Measurements from ENCODE around the gene GAPDHS. TPM values are rescaled to one million over a fixed set of nuclear protein-coding genes. Genes with fewer than 3 reads are reported as not detected.

GAPDHS gene
- total and polyA plus RNA-seq, 2 of the 13 experiments (the other 11 are each of a cell fraction or from before 2014, with no cell fraction given), result not detected

GRCh38 chr19:35545001-35545854 lies 12.0 kb downstream of the GAPDHS start, which contains the start of gene TMEM147 (continued):
- peak; percentile 59; the same call in 1 of the 2 replicates for TF ChIP-seq ZNF350 (CRISPR knock-in tag; IDR thresholded peaks at IDR 0.05; ENCODE audit: borderline replicate concordance, low read depth)
- no peak for TF ChIP-seq HNF1A (IDR thresholded peaks at IDR 0.05; ENCODE audit: low read depth)
- TF ChIP-seq HNF1A (CRISPR knock-in tag; IDR thresholded peaks at IDR 0.05; ENCODE audit: borderline replicate concordance), result no peak
- TF ChIP-seq, protein P1, sequence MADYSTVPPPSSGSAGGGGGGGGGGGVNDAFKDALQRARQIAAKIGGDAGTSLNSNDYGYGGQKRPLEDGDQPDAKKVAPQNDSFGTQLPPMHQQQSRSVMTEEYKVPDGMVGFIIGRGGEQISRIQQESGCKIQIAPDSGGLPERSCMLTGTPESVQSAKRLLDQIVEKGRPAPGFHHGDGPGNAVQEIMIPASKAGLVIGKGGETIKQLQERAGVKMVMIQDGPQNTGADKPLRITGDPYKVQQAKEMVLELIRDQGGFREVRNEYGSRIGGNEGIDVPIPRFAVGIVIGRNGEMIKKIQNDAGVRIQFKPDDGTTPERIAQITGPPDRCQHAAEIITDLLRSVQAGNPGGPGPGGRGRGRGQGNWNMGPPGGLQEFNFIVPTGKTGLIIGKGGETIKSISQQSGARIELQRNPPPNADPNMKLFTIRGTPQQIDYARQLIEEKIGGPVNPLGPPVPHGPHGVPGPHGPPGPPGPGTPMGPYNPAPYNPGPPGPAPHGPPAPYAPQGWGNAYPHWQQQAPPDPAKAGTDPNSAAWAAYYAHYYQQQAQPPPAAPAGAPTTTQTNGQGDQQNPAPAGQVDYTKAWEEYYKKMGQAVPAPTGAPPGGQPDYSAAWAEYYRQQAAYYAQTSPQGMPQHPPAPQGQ (CRISPR knock-in tag; IDR thresholded peaks at IDR 0.05; ENCODE audit: borderline replicate concordance), result no peak
- peak; percentile 86 for TF ChIP-seq YEATS4 (CRISPR knock-in tag; IDR thresholded peaks at IDR 0.05; ENCODE audit: borderline replicate concordance)
- TF ChIP-seq, protein P2, sequence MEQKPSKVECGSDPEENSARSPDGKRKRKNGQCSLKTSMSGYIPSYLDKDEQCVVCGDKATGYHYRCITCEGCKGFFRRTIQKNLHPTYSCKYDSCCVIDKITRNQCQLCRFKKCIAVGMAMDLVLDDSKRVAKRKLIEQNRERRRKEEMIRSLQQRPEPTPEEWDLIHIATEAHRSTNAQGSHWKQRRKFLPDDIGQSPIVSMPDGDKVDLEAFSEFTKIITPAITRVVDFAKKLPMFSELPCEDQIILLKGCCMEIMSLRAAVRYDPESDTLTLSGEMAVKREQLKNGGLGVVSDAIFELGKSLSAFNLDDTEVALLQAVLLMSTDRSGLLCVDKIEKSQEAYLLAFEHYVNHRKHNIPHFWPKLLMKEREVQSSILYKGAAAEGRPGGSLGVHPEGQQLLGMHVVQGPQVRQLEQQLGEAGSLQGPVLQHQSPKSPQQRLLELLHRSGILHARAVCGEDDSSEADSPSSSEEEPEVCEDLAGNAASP (CRISPR knock-in tag; IDR thresholded peaks at IDR 0.05; ENCODE audit: borderline replicate concordance), result peak; percentile 57; the same call in 1 of the 2 replicates
- TF ChIP-seq, protein P3, sequence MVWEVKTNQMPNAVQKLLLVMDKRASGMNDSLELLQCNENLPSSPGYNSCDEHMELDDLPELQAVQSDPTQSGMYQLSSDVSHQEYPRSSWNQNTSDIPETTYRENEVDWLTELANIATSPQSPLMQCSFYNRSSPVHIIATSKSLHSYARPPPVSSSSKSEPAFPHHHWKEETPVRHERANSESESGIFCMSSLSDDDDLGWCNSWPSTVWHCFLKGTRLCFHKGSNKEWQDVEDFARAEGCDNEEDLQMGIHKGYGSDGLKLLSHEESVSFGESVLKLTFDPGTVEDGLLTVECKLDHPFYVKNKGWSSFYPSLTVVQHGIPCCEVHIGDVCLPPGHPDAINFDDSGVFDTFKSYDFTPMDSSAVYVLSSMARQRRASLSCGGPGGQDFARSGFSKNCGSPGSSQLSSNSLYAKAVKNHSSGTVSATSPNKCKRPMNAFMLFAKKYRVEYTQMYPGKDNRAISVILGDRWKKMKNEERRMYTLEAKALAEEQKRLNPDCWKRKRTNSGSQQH (CRISPR knock-in tag; IDR thresholded peaks at IDR 0.05; ENCODE audit: low read depth), result no peak
- 0 out of 2 replicates have a peak, but pooled peaks have one; percentile 51 for TF ChIP-seq CREB3 (CRISPR knock-in tag; IDR thresholded peaks at IDR 0.05)
- peak; percentile 81 for TF ChIP-seq TARDBP (CRISPR knock-in tag; IDR thresholded peaks at IDR 0.05)
- TF ChIP-seq, protein P4, sequence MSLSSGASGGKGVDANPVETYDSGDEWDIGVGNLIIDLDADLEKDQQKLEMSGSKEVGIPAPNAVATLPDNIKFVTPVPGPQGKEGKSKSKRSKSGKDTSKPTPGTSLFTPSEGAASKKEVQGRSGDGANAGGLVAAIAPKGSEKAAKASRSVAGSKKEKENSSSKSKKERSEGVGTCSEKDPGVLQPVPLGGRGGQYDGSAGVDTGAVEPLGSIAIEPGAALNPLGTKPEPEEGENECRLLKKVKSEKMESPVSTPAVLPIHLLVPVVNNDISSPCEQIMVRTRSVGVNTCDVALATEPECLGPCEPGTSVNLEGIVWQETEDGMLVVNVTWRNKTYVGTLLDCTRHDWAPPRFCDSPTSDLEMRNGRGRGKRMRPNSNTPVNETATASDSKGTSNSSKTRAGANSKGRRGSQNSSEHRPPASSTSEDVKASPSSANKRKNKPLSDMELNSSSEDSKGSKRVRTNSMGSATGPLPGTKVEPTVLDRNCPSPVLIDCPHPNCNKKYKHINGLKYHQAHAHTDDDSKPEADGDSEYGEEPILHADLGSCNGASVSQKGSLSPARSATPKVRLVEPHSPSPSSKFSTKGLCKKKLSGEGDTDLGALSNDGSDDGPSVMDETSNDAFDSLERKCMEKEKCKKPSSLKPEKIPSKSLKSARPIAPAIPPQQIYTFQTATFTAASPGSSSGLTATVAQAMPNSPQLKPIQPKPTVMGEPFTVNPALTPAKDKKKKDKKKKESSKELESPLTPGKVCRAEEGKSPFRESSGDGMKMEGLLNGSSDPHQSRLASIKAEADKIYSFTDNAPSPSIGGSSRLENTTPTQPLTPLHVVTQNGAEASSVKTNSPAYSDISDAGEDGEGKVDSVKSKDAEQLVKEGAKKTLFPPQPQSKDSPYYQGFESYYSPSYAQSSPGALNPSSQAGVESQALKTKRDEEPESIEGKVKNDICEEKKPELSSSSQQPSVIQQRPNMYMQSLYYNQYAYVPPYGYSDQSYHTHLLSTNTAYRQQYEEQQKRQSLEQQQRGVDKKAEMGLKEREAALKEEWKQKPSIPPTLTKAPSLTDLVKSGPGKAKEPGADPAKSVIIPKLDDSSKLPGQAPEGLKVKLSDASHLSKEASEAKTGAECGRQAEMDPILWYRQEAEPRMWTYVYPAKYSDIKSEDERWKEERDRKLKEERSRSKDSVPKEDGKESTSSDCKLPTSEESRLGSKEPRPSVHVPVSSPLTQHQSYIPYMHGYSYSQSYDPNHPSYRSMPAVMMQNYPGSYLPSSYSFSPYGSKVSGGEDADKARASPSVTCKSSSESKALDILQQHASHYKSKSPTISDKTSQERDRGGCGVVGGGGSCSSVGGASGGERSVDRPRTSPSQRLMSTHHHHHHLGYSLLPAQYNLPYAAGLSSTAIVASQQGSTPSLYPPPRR (CRISPR knock-in tag; IDR thresholded peaks at IDR 0.05; ENCODE audit: borderline replicate concordance), result no peak
